Natural killer cell treated with Interleukin-12 subunit alpha and Interleukin-12 subunit beta and Interleukin-15 and Interleukin-18, amount 100 ng/mL, for 72 hours (primary cell): ENCODE results near the gene TCERG1L. TPM values are rescaled to one million over a fixed set of nuclear protein-coding genes. Genes with fewer than 3 reads are reported as not detected.
"Not testable (repeated sequence)": the region's sequence is repeated elsewhere in the genome, so short reads cannot be mapped to it uniquely, and the experiment has no call there.

Experiments
- ATAC-seq, 2 donors: fragments of 150-1000 bp; cut with Tn5 transposase in 1 of 2; sonication (Bioruptor Pico), chemical (Tn5 transposase) in 1 of 2; 2 replicates each; pipeline ENCODE4 v1.10.0; 2021
- DNase-seq: peaks from one replicate; pipeline ENCODE4 v3.0.0; 2022; ENCODE audit warnings: low spot score
- H3K27ac Mint-ChIP-seq, 2 donors: 1 replicate in 1 of 2; 2 replicates in 1 of 2; pipeline ENCODE4 v1.8.0; 2022; ENCODE audit warnings: mixed read lengths in 2 of 2, mild to moderate bottlenecking in 1 of 2, moderate library complexity in 1 of 2
- H3K27me3 Mint-ChIP-seq, 2 donors: 1 replicate in 1 of 2; 2 replicates in 1 of 2; pipeline ENCODE4 v1.8.0; 2022; ENCODE audit warnings: mixed read lengths in 2 of 2
- H3K36me3 Mint-ChIP-seq: one replicate; pipeline ENCODE4 v1.8.0; 2022; ENCODE audit warnings: mixed read lengths
- H3K4me1 Mint-ChIP-seq, 2 donors: 1 replicate in 1 of 2; 2 replicates in 1 of 2; pipeline ENCODE4 v1.8.0; 2022; ENCODE audit warnings: low read depth in 2 of 2, mixed read lengths in 2 of 2, mild to moderate bottlenecking in 1 of 2
- H3K4me3 Mint-ChIP-seq: one replicate; pipeline ENCODE4 v1.8.0; 2022; ENCODE audit warnings: mixed read lengths
- H3K9me3 Mint-ChIP-seq: 2 replicates; pipeline ENCODE4 v1.8.0; 2022; ENCODE audit warnings: mixed read lengths
- total RNA-seq, 2 donors: library from RNA; stranded (reverse); gene quantifications; one replicate each; pipeline ENCODE4 v1.2.3, GENCODE V29; 2022

The TCERG1L gene
- total RNA-seq, 2 donors from 2014 or later: 0.10 to 0.81 TPM

DNA sequence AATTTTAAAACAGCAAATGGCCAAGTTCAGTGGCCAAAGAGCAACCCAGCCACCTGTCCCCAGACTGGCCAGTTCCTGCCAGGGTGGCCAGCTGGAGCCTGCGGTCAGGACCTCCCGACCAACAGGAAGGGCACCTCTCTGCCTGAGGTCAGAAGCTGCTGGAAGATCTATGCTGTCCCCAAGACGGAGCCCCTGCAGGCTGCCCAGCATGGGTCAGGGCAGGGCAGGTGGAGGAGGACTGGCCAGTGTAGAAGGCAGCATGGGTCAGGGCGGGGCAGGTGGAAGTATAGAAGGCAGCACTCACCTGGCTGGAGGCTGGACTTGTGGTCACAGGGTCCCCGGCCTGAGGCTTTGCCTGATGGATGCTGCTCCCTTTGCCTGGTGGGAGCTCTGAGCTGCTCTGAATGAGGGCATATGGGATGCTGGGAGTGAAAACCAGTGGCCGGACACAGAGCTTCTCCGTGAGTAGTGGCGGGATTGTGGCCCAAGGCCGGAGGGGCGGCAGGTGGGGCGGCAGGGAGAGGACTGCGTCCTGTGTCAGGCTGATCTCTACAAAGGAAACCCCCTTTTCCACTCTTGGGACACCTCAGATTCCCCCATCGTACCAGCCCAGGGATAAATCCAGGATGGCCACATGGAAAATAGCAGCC is 229.2 kb downstream of the TCERG1L start:
- H3K4me3 Mint-ChIP-seq: no peak overlapping the region
- DNase-seq: no peak
- H3K36me3 Mint-ChIP-seq: no peaks in the 10 kb centered on the region
- H3K4me1 Mint-ChIP-seq: no peaks in the 10 kb centered on the region
- no peak overlapping the region for H3K27ac Mint-ChIP-seq
- no peaks in the 10 kb centered on the region for H3K9me3 Mint-ChIP-seq
- peaks cover 3 to 7% of the 10 kb centered on the region in 2 donors for H3K27me3 Mint-ChIP-seq
- ATAC-seq: no peak

DNA sequence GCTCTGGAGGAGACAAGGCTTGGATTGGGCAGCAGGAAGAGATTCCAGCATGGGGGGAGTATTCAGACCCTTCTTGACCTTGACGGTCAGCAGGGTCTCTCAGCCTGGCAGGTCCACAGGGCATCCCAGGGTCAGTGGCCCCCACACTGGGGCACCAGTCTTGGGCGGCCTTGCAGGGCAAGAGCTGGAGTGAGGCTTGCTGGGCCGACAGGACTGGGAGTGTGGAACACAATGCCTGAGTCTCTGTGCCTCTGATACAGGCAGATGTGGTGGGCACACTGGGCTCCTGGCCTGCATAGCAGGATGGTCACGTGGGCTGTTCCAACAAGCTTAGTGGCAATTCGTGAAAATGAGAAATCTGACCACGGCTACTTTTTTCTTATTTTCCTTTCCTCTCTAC is 229.7 kb downstream of the TCERG1L start:
- no peaks in the 10 kb centered on the region for H3K9me3 Mint-ChIP-seq
- H3K27me3 Mint-ChIP-seq: peaks cover 3 to 7% of the 10 kb centered on the region in 2 donors
- H3K27ac Mint-ChIP-seq: no peak overlapping the region
- no peak for DNase-seq
- H3K36me3 Mint-ChIP-seq: no peaks in the 10 kb centered on the region
- ATAC-seq: no peak
- no peak overlapping the region for H3K4me3 Mint-ChIP-seq
- H3K4me1 Mint-ChIP-seq: no peaks in the 10 kb centered on the region

DNA sequence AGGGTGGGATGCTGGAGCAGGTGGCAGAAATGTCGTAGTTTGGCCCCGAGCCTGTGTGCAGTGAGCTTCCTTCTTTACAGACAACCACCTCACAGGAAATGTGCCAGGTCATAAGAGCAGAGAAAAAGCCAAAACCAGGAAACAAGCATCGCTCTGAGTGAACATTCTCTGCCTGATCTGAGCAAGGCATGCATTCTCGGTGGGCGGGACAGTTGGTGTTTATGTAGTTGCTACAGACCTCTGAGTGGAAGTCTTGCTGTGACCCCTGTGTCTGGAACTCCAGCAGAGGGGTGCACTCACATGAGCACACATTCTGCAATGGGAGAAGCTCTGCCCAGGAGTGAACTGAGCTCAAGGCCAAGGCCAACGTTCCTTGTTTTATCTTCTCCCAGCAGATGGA is 230.1 kb downstream of the TCERG1L start:
- DNase-seq: no peak
- H3K36me3 Mint-ChIP-seq: no peaks in the 10 kb centered on the region
- no peaks in the 10 kb centered on the region for H3K9me3 Mint-ChIP-seq
- H3K27me3 Mint-ChIP-seq: peaks cover 3 to 7% of the 10 kb centered on the region in 2 donors
- no peak overlapping the region for H3K4me3 Mint-ChIP-seq
- no peaks in the 10 kb centered on the region for H3K4me1 Mint-ChIP-seq
- no peak for ATAC-seq
- H3K27ac Mint-ChIP-seq: no peak overlapping the region

DNA sequence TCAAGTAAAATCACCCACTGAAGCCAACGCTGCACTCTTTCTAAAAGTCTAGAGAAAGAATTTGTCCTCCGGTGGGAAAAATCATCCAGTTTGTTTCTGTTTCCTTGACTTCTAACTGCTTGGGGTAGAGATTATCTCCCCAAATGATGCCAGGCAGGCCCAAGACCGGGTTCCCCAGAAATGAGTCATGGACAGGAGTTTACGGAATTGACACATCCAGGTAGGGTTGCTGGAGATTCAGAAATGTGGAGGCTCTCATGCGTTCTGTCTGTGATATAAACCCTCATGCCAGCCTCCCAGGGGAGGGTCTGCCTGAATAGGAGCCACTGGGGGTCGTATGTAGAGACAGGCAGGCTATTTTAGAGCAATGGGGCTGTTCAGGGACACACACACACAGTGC is 230.9 kb downstream of the TCERG1L start:
- Mint-ChIP-seq H3K4me3 (no peak overlapping the region), H3K27me3 (peaks cover 3 to 7% of the 10 kb centered on the region in 2 donors), H3K36me3 (no peaks in the 10 kb centered on the region), H3K9me3 (no peaks in the 10 kb centered on the region), H3K27ac (no peak overlapping the region), H3K4me1 (no peaks in the 10 kb centered on the region)
- ATAC-seq: no peak
- DNase-seq: no peak

DNA sequence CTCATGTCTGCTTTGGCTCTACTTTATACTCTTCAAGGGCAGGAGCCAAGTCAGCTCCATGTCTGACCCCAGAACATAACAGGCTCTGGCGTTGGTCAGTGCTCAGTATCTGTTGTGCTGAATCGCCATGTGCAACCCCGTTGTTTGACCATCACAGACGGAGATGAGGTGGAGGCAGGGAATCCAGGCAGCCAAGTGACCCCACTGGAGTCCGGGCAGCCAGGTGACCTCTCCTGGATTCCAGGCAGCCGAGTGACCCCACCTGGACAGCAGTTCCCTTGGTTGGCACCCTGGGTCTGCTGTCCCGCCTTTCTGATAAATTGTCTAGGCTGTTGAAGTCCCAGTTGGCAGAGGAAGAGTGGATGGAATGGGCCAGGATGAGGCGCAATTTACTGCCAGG is 232.2 kb downstream of the TCERG1L start:
- Mint-ChIP-seq H3K27me3 (peaks cover 3 to 7% of the 10 kb centered on the region in 2 donors), H3K36me3 (no peaks in the 10 kb centered on the region), H3K27ac (no peak overlapping the region), H3K4me1 (no peaks in the 10 kb centered on the region), H3K9me3 (no peaks in the 10 kb centered on the region), H3K4me3 (no peak overlapping the region)
- ATAC-seq (no peak), DNase-seq (no peak)

DNA sequence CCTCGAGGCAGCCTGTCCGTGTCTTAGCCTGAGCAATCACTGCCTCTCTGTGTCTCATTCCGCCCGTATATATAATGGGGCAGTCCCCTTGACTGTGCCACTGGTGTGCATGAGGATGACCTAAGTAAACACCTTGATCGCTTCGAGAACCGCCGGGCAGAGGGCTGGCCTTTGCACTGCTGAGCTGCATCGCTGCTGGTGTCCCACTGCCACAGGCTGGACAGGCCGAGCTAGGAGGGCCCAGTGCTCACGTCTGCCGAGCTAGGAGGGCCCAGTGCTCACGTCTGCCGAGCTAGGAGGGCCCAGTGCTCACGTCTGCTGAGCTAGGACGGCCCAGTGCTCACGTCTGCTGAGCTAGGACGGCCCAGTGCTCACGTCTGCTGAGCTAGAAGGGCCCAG is 232.6 kb downstream of the TCERG1L start:
- not testable (repeated sequence) for H3K27ac Mint-ChIP-seq, H3K36me3 Mint-ChIP-seq, DNase-seq, H3K9me3 Mint-ChIP-seq, ATAC-seq, H3K4me1 Mint-ChIP-seq, H3K4me3 Mint-ChIP-seq, H3K27me3 Mint-ChIP-seq

DNA sequence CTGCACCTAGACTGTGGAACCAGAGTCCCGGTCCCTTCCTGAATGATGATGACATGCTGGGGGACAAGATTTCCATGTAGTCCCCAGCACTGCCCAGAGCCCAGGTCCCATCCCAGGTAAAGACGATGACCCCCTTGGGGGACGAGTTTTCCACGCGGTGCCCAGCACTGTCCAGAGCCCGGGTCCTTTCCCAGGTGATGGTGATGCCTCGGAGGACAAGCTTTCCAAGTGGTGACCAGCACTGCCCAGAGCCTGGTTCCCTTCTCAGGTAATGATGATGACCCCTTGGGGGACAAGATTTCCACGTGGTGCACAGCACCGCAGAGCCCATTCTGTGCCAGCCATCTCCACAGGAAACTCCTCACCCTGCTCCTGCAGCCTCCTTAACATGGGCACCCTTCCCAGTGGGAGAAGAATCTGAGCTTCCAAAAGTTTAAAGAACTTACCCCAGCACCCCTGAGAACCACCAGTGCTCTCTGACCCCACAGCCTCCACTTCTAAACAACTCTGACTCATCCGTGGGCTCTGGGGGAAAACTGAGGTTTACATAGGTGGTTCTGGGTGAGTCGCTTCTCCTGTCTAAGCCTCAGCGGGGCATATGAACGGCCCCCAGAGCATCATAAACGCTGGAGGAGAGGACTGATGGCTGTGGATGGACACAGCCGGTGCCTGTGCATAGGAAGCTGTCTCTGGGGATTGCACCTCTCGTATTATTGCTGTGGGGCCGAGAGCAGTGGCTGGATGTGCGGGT is 233.2 kb downstream of the TCERG1L start:
- no peaks in the 10 kb centered on the region for H3K9me3 Mint-ChIP-seq
- H3K27me3 Mint-ChIP-seq: peaks cover 0 to under 1% of the 10 kb centered on the region in 2 donors
- no peaks in the 10 kb centered on the region for H3K4me1 Mint-ChIP-seq
- H3K27ac Mint-ChIP-seq: no peak overlapping the region
- H3K36me3 Mint-ChIP-seq: no peaks in the 10 kb centered on the region
- no peak overlapping the region for H3K4me3 Mint-ChIP-seq
- no peak for ATAC-seq
- no peak for DNase-seq

DNA sequence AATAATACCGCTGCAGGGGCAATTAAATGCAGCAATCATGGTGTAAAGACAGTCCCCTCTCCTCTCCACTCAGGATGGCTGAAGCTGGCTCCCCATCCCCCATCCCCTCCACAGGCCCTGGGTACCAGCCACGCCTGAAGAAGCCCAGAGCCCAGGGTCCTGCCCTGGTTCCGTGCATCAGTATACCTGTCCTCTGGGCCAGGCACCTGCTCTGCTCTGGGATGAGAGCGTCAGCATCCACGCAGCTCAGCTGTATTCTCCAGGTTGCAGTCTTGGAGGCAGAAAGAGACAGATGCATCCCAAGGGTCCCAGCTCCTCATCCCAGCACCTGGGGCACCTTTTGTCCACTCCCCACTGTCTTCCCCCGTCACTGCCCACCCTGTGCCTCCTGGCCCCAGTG is 233.8 kb downstream of the TCERG1L start:
- H3K36me3 Mint-ChIP-seq: no peaks in the 10 kb centered on the region

GRCh38 chr10:131077031-131077430 is 234.5 kb downstream of the TCERG1L start:
- DNase-seq: no peak
- ATAC-seq: no peak
- H3K27me3 Mint-ChIP-seq: no peaks in the 10 kb centered on the region
- H3K27ac Mint-ChIP-seq: no peak overlapping the region
- H3K4me1 Mint-ChIP-seq: no peaks in the 10 kb centered on the region
- H3K36me3 Mint-ChIP-seq: no peaks in the 10 kb centered on the region
- no peaks in the 10 kb centered on the region for H3K9me3 Mint-ChIP-seq
- no peak overlapping the region for H3K4me3 Mint-ChIP-seq

More for the DNA sequence above, 233.8 kb downstream of the TCERG1L start:
- Mint-ChIP-seq H3K9me3 (no peaks in the 10 kb centered on the region), H3K4me1 (no peaks in the 10 kb centered on the region), H3K27ac (no peak overlapping the region), H3K4me3 (no peak overlapping the region), H3K27me3 (no peaks in the 10 kb centered on the region)
- DNase-seq: no peak
- no peak for ATAC-seq

GRCh38 chr10:131076356-131076755 is 235.2 kb downstream of the TCERG1L start:
- no peaks in the 10 kb centered on the region for H3K36me3 Mint-ChIP-seq
- H3K4me1 Mint-ChIP-seq: no peaks in the 10 kb centered on the region
- H3K4me3 Mint-ChIP-seq: no peak overlapping the region
- no peak for DNase-seq
- H3K27me3 Mint-ChIP-seq: no peaks in the 10 kb centered on the region
- no peak for ATAC-seq
- no peaks in the 10 kb centered on the region for H3K9me3 Mint-ChIP-seq
- H3K27ac Mint-ChIP-seq: no peak overlapping the region

DNA sequence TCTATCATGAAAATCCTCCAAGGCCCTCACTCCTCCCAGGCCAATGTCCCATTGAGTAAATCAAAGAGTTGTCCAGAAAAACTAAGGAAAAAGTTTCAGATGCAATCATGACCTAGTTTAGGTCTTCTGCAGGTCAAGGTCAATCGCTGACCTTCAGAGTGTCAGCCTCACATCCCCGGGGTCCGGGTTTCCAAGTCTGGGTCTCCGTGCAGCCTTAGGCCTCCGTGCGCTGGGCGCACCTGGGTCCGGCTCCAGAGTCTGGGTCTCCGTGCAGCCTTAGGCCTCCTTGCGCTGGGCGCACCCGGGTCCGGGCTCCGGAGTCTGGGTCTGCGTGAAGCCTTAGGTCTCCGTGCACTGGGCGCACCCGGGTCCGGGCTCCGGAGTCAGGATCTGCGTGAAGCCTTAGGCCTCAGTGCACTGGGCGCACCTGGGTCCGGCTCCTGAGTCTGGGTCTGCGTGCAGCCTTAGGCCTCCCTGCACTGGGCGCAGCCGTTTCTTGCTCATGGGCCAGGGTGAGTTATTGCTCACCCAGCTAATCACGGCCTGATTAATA is 236.2 kb downstream of the TCERG1L start:
- no peak overlapping the region for H3K27ac Mint-ChIP-seq
- ATAC-seq (no peak), DNase-seq (no peak)
- no peak overlapping the region for H3K4me3 Mint-ChIP-seq
- H3K9me3 Mint-ChIP-seq: no peaks in the 10 kb centered on the region
- no peaks in the 10 kb centered on the region for H3K4me1 Mint-ChIP-seq
- H3K36me3 Mint-ChIP-seq: no peaks in the 10 kb centered on the region
- H3K27me3 Mint-ChIP-seq: no peaks in the 10 kb centered on the region

DNA sequence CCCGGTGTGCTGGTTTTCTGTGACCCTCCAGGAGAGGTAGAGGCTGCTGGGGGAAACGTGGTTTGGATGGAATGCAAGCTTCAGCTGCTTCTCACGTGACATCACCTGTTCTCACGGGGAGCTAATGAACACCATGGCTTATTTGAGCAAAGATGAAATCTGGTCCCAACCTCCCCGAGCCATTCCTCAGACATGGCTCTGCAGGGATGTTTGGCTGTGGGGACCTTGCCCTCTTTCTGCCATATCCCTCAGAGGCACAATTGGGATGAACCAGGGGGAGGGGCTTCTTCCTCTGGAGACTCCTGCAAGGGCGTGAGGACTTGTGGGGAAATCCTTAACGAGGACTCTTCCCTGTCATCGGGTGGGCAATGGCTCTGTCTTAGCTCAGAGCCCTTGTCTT is 236.8 kb downstream of the TCERG1L start:
- Mint-ChIP-seq H3K36me3 (no peaks in the 10 kb centered on the region), H3K27me3 (no peaks in the 10 kb centered on the region), H3K4me1 (no peaks in the 10 kb centered on the region), H3K9me3 (no peaks in the 10 kb centered on the region), H3K27ac (no peak overlapping the region), H3K4me3 (no peak overlapping the region)
- ATAC-seq (no peak), DNase-seq (no peak)

- ATAC-seq (no peak), DNase-seq (no peak)
- Mint-ChIP-seq H3K4me1 (no peaks in the 10 kb centered on the region), H3K4me3 (no peak overlapping the region), H3K27ac (no peak overlapping the region), H3K27me3 (no peaks in the 10 kb centered on the region), H3K9me3 (no peaks in the 10 kb centered on the region), H3K36me3 (no peaks in the 10 kb centered on the region)
Measured at GRCh38 chr10:131073469-131074035, 238.0 kb downstream of the TCERG1L start.
